Prostate gland (tissue), 2 donors: ENCODE data around the gene SMIM10. TPM values are rescaled to one million over a fixed set of nuclear protein-coding genes. Genes with fewer than 3 reads are reported as not detected.
"Not testable (repeated sequence)": the region's sequence is repeated elsewhere in the genome, so short reads cannot be mapped to it uniquely, and the experiment has no call there.

Experiments
- DNase-seq: peaks from one replicate; pipeline ENCODE4 v3.0.0-alpha.2; 2019; ENCODE audit warnings: low spot score
- H3K27ac ChIP-seq, 2 donors: fragments of 200-600 bp; sonication (generic); 2 replicates each; pipeline ENCODE4 v1.5.1; 2017 to 2019
- H3K27me3 ChIP-seq: fragments of 200-600 bp; sonication (generic); replicated peaks from 2 replicates; pipeline ENCODE4 v1.5.1; 2019; ENCODE audit not compliant: insufficient read depth
- H3K36me3 ChIP-seq, 2 donors: fragments of 200-600 bp; sonication (generic); 1 replicate in 1 of 2; 2 replicates in 1 of 2; pipeline versions ENCODE4 v1.5.1 to v1.8.1; 2017 to 2019
- H3K4me1 ChIP-seq: fragments of 200-600 bp; sonication (generic); replicated peaks from 2 replicates; pipeline ENCODE4 v1.5.1; 2019
- H3K4me3 ChIP-seq, 2 donors: fragments of 200-600 bp; sonication (generic); 2 replicates each; pipeline ENCODE4 v1.5.1; 2017 to 2019
- H3K9me3 ChIP-seq: fragments of 200-600 bp; sonication (generic); 2 replicates; pipeline ENCODE4 v1.5.1; 2017
- CTCF ChIP-seq, 4 experiments: fragments of 200-600 bp in 2 of 4; fragments of 450-650 bp in 2 of 4; sonication (generic) in 2 of 4; IDR thresholded peaks; 1 replicate in 3 of 4; 2 replicates in 1 of 4; pipeline ENCODE4 v1.5.1; 2016 to 2019; ENCODE audit warnings: antibody characterized with exemption in 4 of 4, mild to moderate bottlenecking in 2 of 4, moderate library complexity in 2 of 4
- POLR2A ChIP-seq: fragments of 450-650 bp; IDR thresholded peaks from one replicate; pipeline ENCODE4 v1.6.1; 2016; ENCODE audit warnings: antibody characterized with exemption, mild to moderate bottlenecking
- POLR2AphosphoS5 ChIP-seq: sonication (generic); formaldehyde crosslinking; IDR thresholded peaks from one replicate; pipeline ENCODE4 v1.6.1; 2017; ENCODE audit warnings: antibody characterized with exemption
- WGBS: methylation state at CpG from one replicate; pipeline ENCODE4 v1.1.5; 2018; 5-methylcytosine and 5-hydroxymethylcytosine counted together
- intact Hi-C: fragments of 100-400 bp; cut with DNase I; formaldehyde crosslinking; loops from one replicate; pipeline ENCODE4 v1.14.2; 2022
- total RNA-seq, 2 donors: library from RNA; depleted of rRNA; stranded (reverse); fragments of >200 nt; gene quantifications; one replicate each; pipeline ENCODE4 v1.1.0, GENCODE V29; 2016

The SMIM10 gene
- total RNA-seq, 2 donors from 2014 or later: 5.0 to 49.8 TPM

GRCh38 chrX:135009838-135010237 lies 19.0 kb downstream of the SMIM10 start:
- intact Hi-C loops: no loop called here
- H3K36me3 ChIP-seq: no peaks in the 10 kb centered on the region
- H3K4me3 ChIP-seq: no peak overlapping the region
- H3K27ac ChIP-seq: no peak overlapping the region
- WGBS: 44% methylated on average over 4 of the region's 4 CpGs
- no peaks in the 10 kb centered on the region for H3K27me3 ChIP-seq
- H3K9me3 ChIP-seq: no peaks in the 10 kb centered on the region
- H3K4me1 ChIP-seq: no peaks in the 10 kb centered on the region
- DNase-seq: no peak
- TF ChIP-seq CTCF (IDR thresholded peaks at IDR 0.05) (no peak), POLR2AphosphoS5 (no peak), POLR2A (no peak)

- TF ChIP-seq POLR2A (no peak), CTCF (IDR thresholded peaks at IDR 0.05) (no peak), POLR2AphosphoS5 (no peak)
- no peaks in the 10 kb centered on the region for H3K4me1 ChIP-seq
- intact Hi-C loops: no loop called here
- no peak for DNase-seq
- H3K4me3 ChIP-seq: no peak overlapping the region
- WGBS: 58% methylated on average over 4 of the region's 4 CpGs
- H3K27ac ChIP-seq: no peak overlapping the region
- no peaks in the 10 kb centered on the region for H3K9me3 ChIP-seq
- no peaks in the 10 kb centered on the region for H3K27me3 ChIP-seq
- H3K36me3 ChIP-seq: no peaks in the 10 kb centered on the region
Observed at GRCh38 chrX:135010921-135011320, 20.1 kb downstream of the SMIM10 start.

- TF ChIP-seq CTCF (IDR thresholded peaks at IDR 0.05) (no peak), POLR2AphosphoS5 (no peak), POLR2A (no peak)
- intact Hi-C loops: no loop called here
- Histone ChIP-seq H3K4me3 (no peak overlapping the region), H3K36me3 (no peaks in the 10 kb centered on the region), H3K9me3 (no peaks in the 10 kb centered on the region), H3K4me1 (no peaks in the 10 kb centered on the region), H3K27ac (no peak overlapping the region), H3K27me3 (no peaks in the 10 kb centered on the region)
- no peak for DNase-seq
- WGBS: 60% methylated on average over 2 of the region's 2 CpGs
Observed at GRCh38 chrX:135015523-135016245, 24.9 kb downstream of the SMIM10 start.

GRCh38 chrX:135019890-135020289 lies 29.1 kb downstream of the SMIM10 start:
- H3K27me3 ChIP-seq, DNase-seq, H3K4me3 ChIP-seq, intact Hi-C loops, H3K9me3 ChIP-seq, H3K27ac ChIP-seq, H3K36me3 ChIP-seq, H3K4me1 ChIP-seq: not testable (repeated sequence)
- 54% methylated on average over 8 of the region's 8 CpGs for WGBS

- H3K27me3 ChIP-seq, H3K4me1 ChIP-seq, intact Hi-C loops, DNase-seq, H3K36me3 ChIP-seq, H3K4me3 ChIP-seq, H3K9me3 ChIP-seq: not testable (repeated sequence)
- 48% methylated on average over 5 of the region's 6 CpGs for WGBS
- H3K27ac ChIP-seq: peak overlapping the region in 1 of 2 donors; percentile 15
Observed at GRCh38 chrX:135023791-135024190, 33.0 kb downstream of the SMIM10 start.

GRCh38 chrX:135024526-135024925 lies 33.7 kb downstream of the SMIM10 start:
- no peaks in the 10 kb centered on the region for H3K36me3 ChIP-seq
- H3K4me3 ChIP-seq: no peak overlapping the region
- no peak for TF ChIP-seq POLR2A
- no peak for TF ChIP-seq CTCF (IDR thresholded peaks at IDR 0.05)
- no peak for TF ChIP-seq POLR2AphosphoS5
- 53% methylated on average over 9 of the region's 9 CpGs for WGBS
- H3K9me3 ChIP-seq: no peaks in the 10 kb centered on the region
- no peaks in the 10 kb centered on the region for H3K27me3 ChIP-seq
- intact Hi-C loops: no loop called here
- H3K4me1 ChIP-seq: no peaks in the 10 kb centered on the region
- DNase-seq: no peak
- H3K27ac ChIP-seq: no peak overlapping the region
